Body of pancreas (tissue), 4 donors: Measurements from ENCODE around the gene SLC45A1.

Experiments used
- POLR2A ChIP-seq, 3 donors: fragments of 450-650 bp; IDR thresholded peaks; one replicate each; pipeline ENCODE4 v1.6.1; 2016; ENCODE audit warnings: antibody characterized with exemption in 3 of 3, mild to moderate bottlenecking in 2 of 3
- TF ChIP-seq, protein P1 (sequence below), 7 experiments: fragments of 450-650 bp in 4 of 7; fragments of 200-600 bp in 3 of 7; sonication (generic) in 3 of 7; IDR thresholded peaks; one replicate each; pipeline ENCODE4 v1.5.1; 2016 to 2019; ENCODE audit warnings: antibody characterized with exemption in 7 of 7

DNA sequence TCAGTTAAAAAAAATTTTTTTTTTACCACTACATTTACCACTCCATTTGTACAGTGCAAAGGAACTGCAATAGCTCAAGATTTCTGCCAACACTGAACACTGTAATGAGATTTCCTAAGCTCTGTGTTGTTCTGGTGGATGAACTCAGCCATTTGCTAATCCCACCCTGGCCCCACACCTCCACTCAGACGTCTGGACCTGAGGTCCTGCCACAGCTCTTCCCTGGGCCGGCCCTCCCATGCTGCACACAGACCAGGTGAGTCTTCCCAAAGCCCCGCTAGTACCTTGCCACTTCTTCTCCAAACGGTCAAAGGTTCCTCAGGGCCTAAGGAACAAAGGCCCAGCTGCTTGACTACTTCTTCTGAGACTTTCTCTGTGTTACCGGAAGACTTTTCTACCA, 56.4 kb downstream of the SLC45A1 start:
- TF ChIP-seq POLR2A (IDR thresholded peaks at IDR 0.05) = no peak
- TF ChIP-seq, protein P1, sequence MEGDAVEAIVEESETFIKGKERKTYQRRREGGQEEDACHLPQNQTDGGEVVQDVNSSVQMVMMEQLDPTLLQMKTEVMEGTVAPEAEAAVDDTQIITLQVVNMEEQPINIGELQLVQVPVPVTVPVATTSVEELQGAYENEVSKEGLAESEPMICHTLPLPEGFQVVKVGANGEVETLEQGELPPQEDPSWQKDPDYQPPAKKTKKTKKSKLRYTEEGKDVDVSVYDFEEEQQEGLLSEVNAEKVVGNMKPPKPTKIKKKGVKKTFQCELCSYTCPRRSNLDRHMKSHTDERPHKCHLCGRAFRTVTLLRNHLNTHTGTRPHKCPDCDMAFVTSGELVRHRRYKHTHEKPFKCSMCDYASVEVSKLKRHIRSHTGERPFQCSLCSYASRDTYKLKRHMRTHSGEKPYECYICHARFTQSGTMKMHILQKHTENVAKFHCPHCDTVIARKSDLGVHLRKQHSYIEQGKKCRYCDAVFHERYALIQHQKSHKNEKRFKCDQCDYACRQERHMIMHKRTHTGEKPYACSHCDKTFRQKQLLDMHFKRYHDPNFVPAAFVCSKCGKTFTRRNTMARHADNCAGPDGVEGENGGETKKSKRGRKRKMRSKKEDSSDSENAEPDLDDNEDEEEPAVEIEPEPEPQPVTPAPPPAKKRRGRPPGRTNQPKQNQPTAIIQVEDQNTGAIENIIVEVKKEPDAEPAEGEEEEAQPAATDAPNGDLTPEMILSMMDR (IDR thresholded peaks at IDR 0.05) = no peak
